NCI-H187 treated with DMSO at 0.1 percent for 48 hours (cell line): ENCODE results near the gene MAPK4.
"Not testable (repeated sequence)": the region's sequence is repeated elsewhere in the genome, so short reads cannot be mapped to it uniquely, and the experiment has no call there.

ENCODE experiments used
- DNase-seq: peaks from one replicate; lab custom pipeline; 2025; lab: John Stamatoyannopoulos, UW

Gene MAPK4

DNA sequence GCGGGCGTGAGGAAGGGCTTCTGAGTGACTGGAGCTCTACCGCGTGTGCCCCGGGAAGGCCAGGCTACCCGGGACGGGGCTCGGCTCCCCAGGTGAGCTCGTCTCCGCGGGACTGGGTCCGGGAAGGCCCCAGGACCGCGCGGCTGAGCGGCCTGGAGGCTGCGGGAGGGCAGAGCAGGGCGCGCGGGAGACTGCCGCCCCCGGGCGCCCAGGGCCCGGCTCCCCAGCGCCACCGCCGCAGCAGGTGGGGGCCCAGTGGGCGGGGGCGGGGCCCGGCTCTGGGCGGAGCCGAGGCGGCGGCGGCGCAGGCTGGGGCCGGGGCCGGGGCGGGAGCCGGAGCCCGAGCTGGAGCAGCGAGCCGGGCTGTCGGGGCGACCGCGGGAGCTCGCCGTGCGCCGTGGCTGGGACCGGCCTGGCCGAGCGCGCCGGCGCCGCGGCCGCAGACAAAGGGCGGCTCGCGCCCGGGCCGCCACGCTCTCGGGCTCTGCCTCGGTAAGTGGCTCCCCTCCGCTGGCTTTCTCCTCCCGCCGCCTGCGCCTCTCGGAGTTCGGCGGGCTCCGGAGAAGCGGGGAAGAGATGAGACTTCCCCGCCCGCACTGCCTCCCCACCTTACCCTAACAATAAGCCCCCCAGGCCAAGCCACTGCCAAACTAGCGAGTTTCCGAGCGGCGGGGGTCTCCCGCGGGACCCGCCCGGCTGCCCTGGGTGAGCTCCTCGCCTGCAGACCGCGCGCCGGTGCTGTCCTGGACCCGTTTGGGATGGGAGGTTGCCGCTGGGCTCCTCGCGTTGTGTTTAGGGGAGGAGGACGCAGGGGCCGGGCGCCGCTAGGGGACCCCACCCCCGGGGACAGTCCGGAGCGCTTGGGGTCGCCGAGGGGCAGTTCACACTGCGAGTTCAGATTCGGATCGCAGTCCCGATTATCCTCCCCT is at the start of gene MAPK4:
Gene MAPK4, plus strand, starts transcription at position 336 of the 929 bp plus-strand sequence. CDS start 103,872 bp downstream, outside the sequence.
- no peak for DNase-seq

DNA sequence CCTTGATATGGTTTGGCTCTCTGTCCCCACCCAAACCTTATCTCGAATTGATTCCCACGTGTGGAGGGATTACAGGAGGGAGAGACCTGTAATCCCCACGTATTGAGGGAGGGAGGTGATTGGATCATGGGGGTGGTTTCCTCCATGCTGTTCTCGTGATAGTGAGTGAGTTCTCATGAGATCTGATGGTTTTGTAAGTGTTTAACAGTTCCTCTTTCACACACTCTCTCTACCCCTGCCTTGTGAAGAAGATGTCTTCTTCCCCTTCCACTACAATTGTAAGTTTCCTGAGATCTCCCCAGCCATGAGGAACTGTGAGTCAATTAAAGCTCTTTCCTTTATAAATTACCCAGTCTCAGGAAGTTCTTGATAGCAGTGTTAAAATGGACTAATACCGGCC is 42.6 kb upstream of the MAPK4 start:
- not testable (repeated sequence) for DNase-seq

DNA sequence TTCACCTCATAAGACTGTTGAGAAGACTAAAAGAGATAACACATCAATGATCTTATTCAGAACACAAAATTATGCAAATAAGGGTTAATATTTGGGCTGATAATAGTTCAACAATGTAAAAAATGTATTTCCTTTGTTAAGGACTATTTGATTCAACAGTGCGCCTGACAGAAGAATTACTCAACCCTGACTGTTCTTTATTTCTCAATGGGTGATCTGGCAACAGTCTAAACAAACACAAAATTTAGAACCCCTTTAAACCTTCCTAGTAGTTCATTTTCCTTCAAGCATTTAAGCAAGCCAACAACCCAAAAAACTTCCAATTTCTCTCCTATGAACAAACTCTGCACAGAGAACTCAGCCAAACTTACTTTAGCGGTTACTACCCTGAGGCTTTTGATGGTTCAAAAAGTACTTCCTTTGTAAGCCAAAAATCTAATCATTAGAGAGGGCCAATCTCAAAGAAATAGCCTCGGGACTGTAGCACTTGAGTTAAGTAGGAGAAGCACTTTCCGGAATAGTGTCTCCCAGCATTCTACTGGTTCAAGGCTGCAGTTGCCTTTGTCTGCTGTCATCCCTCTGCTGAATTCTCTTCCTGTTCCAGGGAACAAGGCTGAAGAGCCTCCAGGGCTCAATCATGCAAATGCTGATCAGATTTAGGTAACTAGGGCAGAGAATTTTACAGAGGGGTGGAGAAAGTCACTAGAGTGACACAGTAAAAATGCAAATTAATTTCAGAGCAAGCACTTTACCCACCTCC is 40.9 kb upstream of the MAPK4 start:
- no peak for DNase-seq

DNA sequence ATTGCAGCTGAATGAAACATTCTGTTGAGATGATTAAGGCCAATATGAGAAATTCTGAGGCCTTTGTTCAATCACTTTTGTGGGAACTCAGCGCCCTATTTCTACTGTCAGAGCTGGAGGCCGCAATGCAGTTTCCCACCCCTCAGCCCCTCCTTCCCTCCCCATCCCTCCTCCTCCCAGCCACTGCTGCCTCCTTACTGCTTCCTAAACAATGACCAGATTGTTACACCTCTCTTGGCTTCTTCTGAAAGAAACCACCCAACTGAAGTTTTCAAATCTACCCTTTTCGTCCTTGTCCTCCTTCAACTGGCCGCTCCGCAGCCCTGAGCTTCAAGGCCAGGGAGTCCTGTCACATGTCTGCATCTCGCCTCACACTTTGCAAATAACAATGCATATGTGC is 36.7 kb upstream of the MAPK4 start:
- no peak for DNase-seq

DNA sequence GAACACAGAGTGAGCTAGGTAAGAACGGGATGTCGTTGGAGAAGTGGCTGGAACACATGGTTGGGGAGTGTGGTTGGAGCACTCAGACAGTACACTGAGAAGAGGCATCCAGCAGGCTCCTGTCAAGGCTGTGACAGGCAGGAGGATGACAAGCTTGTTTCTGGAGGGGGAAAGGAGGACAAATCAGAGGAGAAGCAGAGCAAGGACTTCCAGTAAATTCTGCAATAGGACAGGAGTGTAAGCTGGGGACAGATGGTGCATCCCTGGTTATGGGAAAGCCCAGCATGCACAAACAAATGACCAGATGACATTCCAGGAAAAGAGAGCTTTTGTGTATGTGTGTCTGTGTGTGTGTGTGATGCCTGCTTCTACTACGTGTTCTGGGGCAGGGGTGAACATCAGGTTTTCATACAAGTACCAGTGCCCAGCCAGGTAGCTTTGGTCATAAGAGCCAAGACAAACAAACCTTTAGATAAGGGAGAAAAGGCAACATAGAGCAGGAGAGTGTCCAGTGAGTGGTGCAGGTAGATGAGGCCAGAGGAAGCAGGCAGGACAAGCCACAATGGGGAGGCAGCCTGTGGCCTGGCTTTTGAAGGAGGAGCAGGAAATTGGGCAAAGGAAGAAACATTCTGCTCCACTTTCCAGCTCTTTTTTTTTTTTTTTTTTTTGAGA is 32.1 kb upstream of the MAPK4 start:
- DNase-seq, result no peak

DNA sequence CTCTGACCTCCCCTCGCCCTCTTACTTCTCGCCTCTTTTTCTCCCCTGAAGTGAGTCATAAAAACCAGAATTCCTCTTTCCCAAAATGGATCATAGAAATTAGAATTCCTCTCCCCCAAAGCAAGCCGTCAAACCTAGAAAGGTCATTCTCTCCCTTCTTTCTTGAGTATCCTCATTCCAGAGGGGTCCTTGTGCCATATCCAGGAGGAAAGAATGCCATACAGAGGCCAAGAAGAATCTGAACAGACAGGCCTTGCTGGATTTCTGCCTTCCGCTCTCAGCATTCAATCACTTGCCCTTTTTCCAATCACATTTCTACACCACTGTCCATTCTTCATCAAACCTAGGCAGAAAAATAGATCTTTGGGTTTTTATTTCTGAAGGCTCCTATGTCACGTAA is 31.1 kb upstream of the MAPK4 start:
- DNase-seq, result no peak

DNA sequence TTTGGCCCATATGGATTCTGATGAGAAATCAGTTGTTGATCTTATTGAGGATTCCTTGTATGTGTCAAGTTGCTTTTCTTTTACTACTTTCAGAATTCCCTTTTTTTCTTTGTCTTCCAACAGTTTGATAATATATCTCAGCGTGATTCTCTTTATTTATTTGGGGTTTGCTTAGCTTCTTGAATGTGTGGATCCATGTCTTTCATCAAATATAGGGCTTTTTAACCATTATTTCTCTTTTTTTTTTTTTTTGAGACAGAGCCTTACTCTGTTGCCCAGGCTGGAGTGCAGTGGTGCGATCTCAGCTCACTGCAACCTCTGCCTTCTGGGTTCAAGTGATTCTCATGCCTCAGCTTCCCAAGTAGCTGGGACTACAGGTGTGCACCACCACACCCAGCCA is 26.1 kb upstream of the MAPK4 start:
- DNase-seq, result not testable (repeated sequence)

DNA sequence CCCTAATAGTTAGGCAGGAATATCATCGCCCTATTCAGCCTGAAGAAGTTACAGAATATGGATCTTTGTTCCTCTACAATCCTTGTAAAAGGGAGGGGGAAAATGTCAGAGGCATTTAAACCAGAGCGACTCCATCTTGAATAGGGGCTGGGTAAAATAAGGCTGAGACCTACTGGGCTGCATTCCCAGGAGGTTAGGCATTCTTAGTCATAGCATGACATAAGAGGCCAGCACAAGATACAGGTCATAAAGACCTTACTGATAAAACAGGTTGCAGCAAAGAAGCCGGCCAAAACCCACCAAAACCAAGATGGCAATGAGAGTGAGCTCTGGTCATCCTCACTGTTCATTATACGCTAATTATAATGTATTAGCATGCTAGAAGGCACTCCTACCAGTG is 15.4 kb upstream of the MAPK4 start:
- not testable (repeated sequence) for DNase-seq

DNA sequence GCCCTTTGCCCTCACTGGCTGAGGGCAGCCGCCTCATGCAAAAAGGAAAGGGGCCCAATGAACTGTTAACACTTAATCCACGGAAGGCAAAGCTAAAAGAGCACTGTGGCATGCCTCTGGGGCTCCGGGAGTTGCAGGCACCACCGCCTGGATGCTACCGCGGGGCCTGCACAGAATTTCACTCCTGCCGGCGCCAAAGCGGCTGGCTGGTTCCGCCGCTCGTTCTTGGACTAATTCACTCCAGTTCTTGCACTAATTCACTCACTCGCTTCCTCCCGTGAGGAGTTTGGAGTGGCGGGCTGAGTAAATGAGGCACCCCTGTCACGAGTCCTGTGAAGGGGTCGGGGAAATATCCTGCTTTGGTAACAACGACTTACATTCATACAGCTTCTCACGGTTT is 14.0 kb upstream of the MAPK4 start:
- no peak for DNase-seq

DNA sequence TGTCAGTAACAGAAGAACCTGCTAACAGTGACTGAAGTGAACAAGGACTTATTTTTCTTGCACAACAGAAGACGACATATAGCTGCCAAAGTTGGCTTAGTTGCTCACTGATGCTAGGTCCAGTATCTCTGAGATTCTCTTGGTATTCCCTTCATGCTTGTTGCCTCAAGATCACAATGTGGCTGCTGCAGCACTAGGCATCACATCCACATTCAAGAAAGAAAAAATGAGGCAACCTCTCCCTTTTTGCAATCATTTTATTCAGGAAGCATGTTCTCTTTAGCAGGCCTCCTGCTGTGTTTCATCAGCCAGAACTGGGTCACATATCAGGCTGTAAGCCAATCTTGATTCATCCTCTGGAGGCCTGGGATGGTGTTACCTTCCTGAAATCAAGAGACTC is 11.7 kb upstream of the MAPK4 start:
- DNase-seq, result no peak

DNA sequence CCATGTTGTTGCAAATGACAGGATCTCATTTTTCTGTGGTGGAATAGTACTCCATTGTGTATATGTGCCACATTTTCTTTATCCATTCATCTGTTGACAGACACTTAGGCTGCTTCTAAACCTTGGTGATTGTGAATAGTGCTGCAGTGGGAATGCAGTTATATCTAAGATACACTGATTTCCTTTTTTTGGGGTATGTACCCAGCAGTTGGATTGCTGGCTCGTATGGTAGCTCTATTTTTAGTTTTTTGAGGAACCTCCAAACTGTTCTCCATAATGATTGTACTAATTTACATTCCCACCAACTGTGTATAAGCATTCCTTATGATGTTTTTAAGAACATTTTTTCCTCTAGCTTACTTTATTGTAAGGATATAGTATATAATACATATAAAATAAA is 8.2 kb upstream of the MAPK4 start:
- not testable (repeated sequence) for DNase-seq

DNA sequence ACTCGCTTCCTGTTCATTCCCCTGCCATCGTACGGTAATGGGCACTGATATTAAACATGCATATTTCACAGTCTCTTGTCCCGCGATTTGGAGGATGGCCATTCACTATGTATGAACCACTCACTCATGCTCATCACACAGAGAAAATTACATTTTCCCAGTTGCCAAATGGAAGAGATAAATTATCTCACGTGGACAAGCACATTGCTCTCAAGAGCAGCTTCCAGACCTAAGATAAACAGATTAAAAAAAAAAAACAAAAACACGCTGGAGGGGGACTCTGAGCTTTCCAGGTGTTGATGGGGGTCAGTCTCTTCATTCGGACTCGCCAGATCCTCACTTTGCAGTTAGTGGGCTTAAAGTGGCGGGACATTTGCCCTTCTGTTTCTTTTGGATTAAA is 1.7 kb upstream of the MAPK4 start:
- no peak for DNase-seq

DNA sequence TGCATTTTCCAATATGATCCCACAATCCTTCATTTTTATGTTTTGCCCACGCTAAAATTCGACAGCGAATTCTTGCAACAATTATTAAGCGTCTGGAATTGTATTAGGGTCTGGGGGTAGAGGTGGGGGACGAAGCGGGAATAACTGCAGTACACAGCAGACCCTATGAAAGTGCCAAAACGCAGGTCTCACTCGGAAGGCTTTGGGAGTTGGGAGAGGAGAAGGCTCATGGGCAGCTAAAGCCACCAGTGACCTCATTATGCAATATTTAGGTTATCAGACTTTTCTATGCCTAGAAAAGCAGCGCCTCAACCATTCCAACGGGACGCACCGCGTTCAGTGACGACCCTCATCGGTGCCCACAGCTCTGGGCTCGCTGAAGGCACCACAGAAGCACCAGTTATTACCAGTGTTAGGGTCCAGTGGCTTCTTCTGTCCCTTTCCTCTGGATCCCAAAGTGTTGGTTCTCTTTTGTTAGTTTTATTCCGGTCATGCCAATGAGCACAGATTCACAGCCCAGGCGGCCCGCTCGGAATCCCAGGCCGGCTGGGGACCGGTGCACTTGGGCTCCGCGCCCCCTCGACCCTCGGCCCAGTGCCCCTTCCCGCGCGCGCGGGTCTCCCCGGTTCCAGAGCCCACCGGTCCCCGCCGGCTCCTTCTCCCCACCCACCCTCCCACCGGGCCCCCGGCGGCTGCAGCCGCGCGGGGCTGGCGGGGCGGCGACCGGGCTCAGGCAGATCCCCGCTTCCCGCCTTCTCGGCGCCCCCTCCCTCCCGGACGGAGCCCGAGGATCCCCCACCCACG is 737 bp upstream of the MAPK4 start:
- DNase-seq, result no peak

DNA sequence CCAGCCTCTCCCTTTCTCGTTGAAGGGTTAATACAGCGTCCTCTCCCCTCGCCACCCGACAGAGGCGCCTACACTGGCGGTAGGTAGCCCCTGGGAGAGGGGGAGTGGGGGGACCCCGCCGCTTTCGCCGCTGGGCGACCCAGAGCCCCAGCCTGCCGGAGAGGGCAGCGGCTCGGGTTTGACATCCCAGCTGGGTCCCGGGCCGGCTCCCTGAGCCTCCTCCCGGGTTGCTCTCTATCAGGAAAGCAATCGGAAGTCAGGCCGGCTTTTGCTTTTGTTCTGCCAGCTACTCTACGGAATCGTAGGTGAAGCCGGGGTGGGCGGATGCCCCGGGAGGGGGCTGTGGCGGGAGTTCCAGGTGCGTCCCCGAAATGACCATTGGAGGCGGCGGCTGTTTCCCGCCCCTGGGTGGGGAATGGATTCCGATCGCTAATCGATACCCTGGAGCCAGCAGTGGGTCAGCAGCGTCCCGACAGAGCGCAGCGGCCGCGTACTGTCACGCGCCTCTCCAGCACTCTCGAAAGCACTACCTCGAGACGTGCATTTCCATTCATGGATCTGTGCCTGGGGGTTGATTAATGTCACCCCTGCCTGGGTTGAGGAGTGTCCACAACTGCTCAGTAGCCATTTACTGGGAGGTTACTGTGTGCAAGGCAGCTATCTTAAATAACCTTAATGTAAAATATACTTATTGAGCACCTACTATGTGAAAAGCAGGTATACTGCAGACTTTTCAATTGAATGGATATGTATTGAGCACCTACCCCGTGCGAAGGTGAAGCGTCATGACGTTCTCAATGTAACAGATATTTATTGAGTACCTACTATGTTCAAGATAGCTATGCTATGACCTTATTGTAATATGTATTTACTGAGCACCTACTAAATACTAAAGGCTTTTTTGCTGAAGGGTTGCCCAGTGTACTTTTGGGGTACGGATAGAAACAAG is 1.1 kb downstream of the MAPK4 start:
- no peak for DNase-seq

DNA sequence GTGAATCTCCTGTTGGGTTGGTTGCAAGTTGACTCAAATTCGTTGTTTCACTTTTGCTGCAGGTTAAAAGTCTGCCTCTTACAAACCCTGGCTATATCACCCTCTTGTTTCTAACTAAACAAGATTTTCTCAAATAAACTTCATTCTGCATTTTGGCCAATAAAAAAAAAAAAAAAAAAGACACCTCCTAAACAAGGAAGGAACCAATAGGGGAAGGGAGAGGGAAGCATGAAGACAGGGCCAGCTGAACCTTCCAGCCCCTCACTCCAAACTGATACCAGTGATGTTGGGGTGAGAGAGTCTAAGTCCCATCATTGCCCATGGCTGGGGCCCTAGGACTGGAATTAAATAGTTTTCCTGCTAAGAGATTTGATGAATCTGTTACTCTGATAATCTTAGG is 2.4 kb downstream of the MAPK4 start:
- DNase-seq, result not testable (repeated sequence)

DNA sequence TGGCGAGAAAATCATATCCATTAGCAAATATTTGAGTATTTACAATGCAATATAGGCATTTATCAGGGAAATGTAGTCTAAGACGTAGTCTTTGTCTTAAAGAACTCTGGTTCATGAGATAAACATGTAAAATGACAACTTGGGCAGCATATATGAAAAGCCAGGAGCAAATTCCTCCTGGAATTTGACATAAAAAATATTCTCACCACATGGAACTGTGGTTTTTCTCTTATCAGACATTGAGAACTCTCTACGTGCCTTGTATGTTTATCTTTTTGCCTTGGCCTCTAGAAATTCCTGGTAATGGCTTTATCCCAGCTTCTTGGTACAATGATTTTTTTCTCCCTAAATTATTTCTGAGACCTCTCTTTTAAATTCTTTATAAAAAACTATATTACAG is 2.8 kb downstream of the MAPK4 start:
- DNase-seq, result no peak

DNA sequence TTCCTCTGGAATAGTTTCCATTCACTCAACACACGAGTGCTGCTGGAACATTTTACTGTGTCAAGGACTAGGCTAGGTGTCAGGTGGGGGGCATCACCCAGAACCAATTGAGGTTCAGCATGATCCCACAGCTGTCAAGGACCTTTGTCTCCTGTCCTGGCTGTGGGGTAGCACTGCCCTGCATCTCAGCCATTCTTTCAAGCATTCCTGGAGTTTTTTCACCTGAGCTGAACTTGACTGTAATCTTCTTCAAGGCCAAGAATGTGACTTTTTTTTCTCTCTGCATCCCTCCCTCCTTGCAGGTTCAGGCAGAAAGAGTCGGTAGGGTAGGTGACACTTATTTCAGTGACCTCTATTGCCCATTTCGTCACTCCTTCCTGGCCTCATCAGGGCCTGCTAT is 3.5 kb downstream of the MAPK4 start:
- DNase-seq, result no peak

DNA sequence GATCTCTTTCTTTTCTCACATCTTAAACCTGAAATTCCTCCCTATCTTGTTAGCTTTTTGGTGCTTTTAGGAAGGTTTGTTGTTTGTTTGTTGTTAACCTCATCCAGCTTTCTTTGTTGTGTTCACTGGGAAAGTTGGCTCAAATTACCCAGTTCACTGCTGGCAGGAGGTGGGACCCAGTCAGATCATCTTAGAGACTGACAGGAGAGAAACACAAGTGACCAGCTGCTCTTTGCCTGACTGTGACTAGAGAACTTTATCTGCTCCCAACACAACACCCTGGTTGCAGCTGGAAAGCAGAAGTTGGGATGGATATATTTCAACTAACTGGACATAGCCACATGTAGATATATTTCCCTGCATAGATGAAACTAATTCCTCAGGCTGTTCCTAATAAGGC is 10.0 kb downstream of the MAPK4 start:
- DNase-seq, result no peak

DNA sequence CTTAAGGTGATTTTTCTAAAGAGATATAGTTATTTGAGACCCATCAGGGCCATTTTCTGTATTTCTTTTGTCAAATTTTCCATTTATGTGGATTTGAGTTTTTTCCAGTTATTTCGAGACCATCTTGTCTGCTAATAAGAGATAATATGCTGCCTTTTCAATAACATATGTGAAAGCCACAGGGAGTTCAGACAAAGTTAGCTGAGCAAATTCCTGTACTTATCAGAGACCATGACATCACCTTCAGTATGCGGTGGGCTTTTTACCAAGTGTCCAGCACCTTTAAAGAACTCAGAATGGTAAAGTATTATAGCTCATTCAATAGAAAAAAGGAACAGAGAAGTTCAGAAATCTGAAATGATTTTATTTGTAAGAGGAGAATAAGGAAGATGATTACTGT is 11.7 kb downstream of the MAPK4 start:
- no peak for DNase-seq

DNA sequence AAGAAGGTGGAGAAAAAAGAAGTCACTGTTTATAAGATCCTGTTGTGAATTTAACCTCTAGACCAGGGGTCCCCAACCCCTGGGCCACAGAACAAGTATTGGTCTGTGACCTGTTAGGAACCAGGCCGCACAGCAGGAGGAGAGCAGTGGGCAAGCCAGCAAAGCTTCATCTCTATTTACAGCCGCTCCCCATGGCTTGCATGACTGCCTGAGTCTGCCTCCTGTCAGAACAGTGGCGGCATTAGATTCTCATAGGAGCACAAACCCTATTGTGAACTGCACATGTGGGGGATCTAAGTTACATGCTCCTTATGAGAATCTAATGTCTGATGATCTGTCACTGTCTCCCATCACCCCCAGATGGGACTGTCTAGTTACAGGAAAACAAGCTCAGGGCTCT is 13.3 kb downstream of the MAPK4 start:
- DNase-seq, result not testable (repeated sequence)

DNA sequence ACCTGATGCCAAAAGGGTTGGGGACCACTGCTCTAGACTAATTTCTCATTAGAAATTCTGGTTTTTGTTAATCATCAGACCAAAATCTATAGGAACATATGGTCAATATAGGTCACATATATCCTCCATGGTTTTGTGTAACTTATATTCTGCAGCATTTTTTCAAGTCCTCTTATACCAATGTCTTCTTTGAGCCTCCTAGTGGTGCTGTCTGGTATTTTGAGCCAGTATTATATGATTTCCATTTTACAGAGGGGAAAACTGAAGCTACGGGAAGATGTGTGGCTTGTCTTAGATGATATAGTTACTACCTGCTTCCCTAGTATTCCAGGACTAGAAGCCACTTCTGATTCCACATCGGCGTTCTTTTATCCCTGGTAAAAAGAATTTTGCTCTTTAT is 13.8 kb downstream of the MAPK4 start:
- DNase-seq, result no peak
